IMR-90 (cell line): Measurements from ENCODE around the gene ERCC6. TPM values are rescaled to one million over a fixed set of nuclear protein-coding genes. Genes with fewer than 3 reads are reported as not detected.

Experiments used
- ATAC-seq: fragments of 200-7000 bp; cut with Tn5 transposase; 2 replicates; pipeline ENCODE4 v1.9.1; 2020; ENCODE audit warnings: low read depth, mild to moderate bottlenecking, moderate library complexity
- BruUV-seq: library from RNA; stranded (reverse); fragments of 400-500 nt; replicated peaks from 2 replicates; lab custom pipeline; 2021; lab: Mats Ljungman, UMichigan
- CTCF ChIA-PET: fragments of 300-600 bp; formaldehyde crosslinking; extraction: SDS; loops from one replicate; lab custom pipeline; 2021; ENCODE audit warnings: antibody characterized with exemption; lab: Yijun Ruan, JAX
- POLR2A ChIA-PET: fragments of 300-600 bp; sonication (Branson Sonifier 250); formaldehyde crosslinking; loops from one replicate; lab custom pipeline; 2022; ENCODE audit warnings: antibody characterized with exemption; ENCODE audit not compliant: unreplicated experiment; lab: Charles Lee
- DNase-seq: peaks from one replicate; pipeline ENCODE4 v3.0.0; 2013
- H2AFZ ChIP-seq: replicated peaks from 2 replicates; pipeline ENCODE3; 2013; ENCODE audit warnings: low read length, mild to moderate bottlenecking; ENCODE audit not compliant: poor library complexity
- H2AK5ac ChIP-seq: 2 replicates; pipeline ENCODE4 v1.6.1; 2013; ENCODE audit warnings: low read depth, low read length, inconsistent platforms
- H2AK9ac ChIP-seq: replicated peaks from 2 replicates; pipeline ENCODE3; 2013; ENCODE audit warnings: mild to moderate bottlenecking, low read depth, low read length, moderate library complexity; ENCODE audit not compliant: poor library complexity
- H2BK120ac ChIP-seq: 2 replicates; pipeline ENCODE4 v1.6.1; 2013; ENCODE audit warnings: low read depth, low read length, inconsistent platforms
- H2BK15ac ChIP-seq: 3 replicates; pipeline ENCODE4 v1.6.1; 2013; ENCODE audit warnings: low read depth, low read length, inconsistent platforms
- H2BK20ac ChIP-seq: 2 replicates; pipeline ENCODE4 v1.6.1; 2013; ENCODE audit warnings: low read depth, mild to moderate bottlenecking, inconsistent platforms, low read length, moderate library complexity
- H2BK5ac ChIP-seq: 2 replicates; pipeline ENCODE4 v1.6.1; 2013; ENCODE audit warnings: mild to moderate bottlenecking, low read depth, low read length, inconsistent platforms; ENCODE audit not compliant: poor library complexity, severe bottlenecking
- H3K14ac ChIP-seq: replicated peaks from 2 replicates; pipeline ENCODE4 v1.6.1; 2013; ENCODE audit warnings: low read depth, low read length, inconsistent platforms
- H3K18ac ChIP-seq: 2 replicates; pipeline ENCODE4 v1.6.1; 2013; ENCODE audit warnings: low read depth, low read length, control low read depth
- H3K23ac ChIP-seq: 2 replicates; pipeline ENCODE4 v1.6.1; 2013; ENCODE audit warnings: low read depth, low read length, inconsistent platforms
- H3K27ac ChIP-seq: 2 replicates; pipeline ENCODE4 v1.5.1; 2013; ENCODE audit warnings: mild to moderate bottlenecking, control low read depth, low read length; ENCODE audit not compliant: insufficient read depth
- H3K27me3 ChIP-seq: 2 replicates; pipeline ENCODE4 v1.6.1; 2013; ENCODE audit warnings: low read length; ENCODE audit not compliant: control insufficient read depth, insufficient read depth
- H3K36me3 ChIP-seq: 2 replicates; pipeline ENCODE4 v1.6.1; 2013; ENCODE audit warnings: low read length, mixed read lengths; ENCODE audit not compliant: control insufficient read depth, insufficient read depth
- H3K4ac ChIP-seq: 2 replicates; pipeline ENCODE4 v1.6.1; 2013; ENCODE audit warnings: low read depth, low read length, inconsistent platforms
- H3K4me1 ChIP-seq: 2 replicates; pipeline ENCODE4 v1.6.1; 2013; ENCODE audit warnings: low read length, mixed read lengths; ENCODE audit not compliant: control insufficient read depth, insufficient read depth
- H3K4me2 ChIP-seq: 2 replicates; pipeline ENCODE4 v1.6.1; 2013; ENCODE audit warnings: low read depth, mild to moderate bottlenecking, control low read depth, low read length, moderate library complexity
- H3K4me3 ChIP-seq: 2 replicates; pipeline ENCODE4 v1.5.1; 2013; ENCODE audit warnings: low read depth, mild to moderate bottlenecking, control low read depth, low read length, moderate library complexity; ENCODE audit not compliant: insufficient read depth
- H3K56ac ChIP-seq: 2 replicates; pipeline ENCODE4 v1.6.1; 2013; ENCODE audit warnings: low read length, inconsistent platforms; ENCODE audit not compliant: insufficient read depth; ENCODE audit errors: extremely low read depth
- H3K79me1 ChIP-seq, 2 experiments: 2 replicates each; pipeline ENCODE4 v1.6.1; 2013; ENCODE audit warnings: low read length in 2 of 2, inconsistent platforms in 1 of 2, low read depth in 1 of 2
- H3K9ac ChIP-seq: 2 replicates; pipeline ENCODE4 v1.6.1; 2013; ENCODE audit warnings: low read depth, low read length, control low read depth
- H3K9me1 ChIP-seq: 2 replicates; pipeline ENCODE4 v1.6.1; 2013; ENCODE audit warnings: low read length, inconsistent platforms; ENCODE audit not compliant: insufficient read depth
- H3K9me3 ChIP-seq: 2 replicates; pipeline ENCODE4 v1.6.1; 2013; ENCODE audit warnings: low read length; ENCODE audit not compliant: control insufficient read depth, insufficient read depth
- H4K20me1 ChIP-seq: 2 replicates; pipeline ENCODE4 v1.6.1; 2013; ENCODE audit warnings: low read length, inconsistent platforms; ENCODE audit not compliant: insufficient read depth
- H4K5ac ChIP-seq: 2 replicates; pipeline ENCODE4 v1.6.1; 2013; ENCODE audit warnings: mild to moderate bottlenecking, low read depth, low read length, control low read depth
- H4K8ac ChIP-seq, 2 experiments: 2 replicates each; pipeline ENCODE4 v1.6.1; 2013; ENCODE audit warnings: low read depth in 2 of 2, low read length in 2 of 2, control low read depth in 1 of 2, inconsistent platforms in 1 of 2
- H4K91ac ChIP-seq: 2 replicates; pipeline ENCODE4 v1.6.1; 2013; ENCODE audit warnings: low read depth, low read length, inconsistent platforms; ENCODE audit not compliant: insufficient read depth
- BHLHE40 ChIP-seq: fragments of 150-350 bp; IDR thresholded peaks from 2 replicates; pipeline ENCODE4 v1.6.1; 2016; ENCODE audit warnings: mild to moderate bottlenecking, low read depth, low read length
- CEBPB ChIP-seq: IDR thresholded peaks from 2 replicates; pipeline ENCODE4 v1.6.1; 2012; ENCODE audit warnings: low read depth, low read length, improper control_type of control experiment
- CHD1 ChIP-seq: IDR thresholded peaks from 2 replicates; pipeline ENCODE4 v1.6.1; 2012; ENCODE audit warnings: low read depth, low read length, improper control_type of control experiment
- CTCF ChIP-seq: conservative IDR thresholded peaks from 2 replicates; pipeline ENCODE4 v1.5.1; 2012; ENCODE audit warnings: mild to moderate bottlenecking, low read depth, low read length, improper control_type of control experiment
- ELK1 ChIP-seq: fragments of 150-350 bp; IDR thresholded peaks from 2 replicates; pipeline ENCODE4 v1.6.1; 2016; ENCODE audit warnings: low read depth, mild to moderate bottlenecking, low read length, moderate library complexity, borderline replicate concordance
- FOS ChIP-seq: fragments of 150-350 bp; IDR thresholded peaks from 2 replicates; pipeline ENCODE4 v1.6.1; 2016; ENCODE audit warnings: low read depth, low read length
- MAFK ChIP-seq: IDR thresholded peaks from 2 replicates; pipeline ENCODE4 v1.6.1; 2012; ENCODE audit warnings: low read depth, low read length, improper control_type of control experiment
- MAZ ChIP-seq: IDR thresholded peaks from 2 replicates; pipeline ENCODE4 v1.6.1; 2012; ENCODE audit warnings: low read depth, mild to moderate bottlenecking, low read length, improper control_type of control experiment, moderate library complexity, borderline replicate concordance
- MXI1 ChIP-seq: IDR thresholded peaks from 2 replicates; pipeline ENCODE4 v1.6.1; 2012; ENCODE audit warnings: low read depth, mild to moderate bottlenecking, low read length, moderate library complexity, borderline replicate concordance
- NFE2L2 ChIP-seq: fragments of 150-350 bp; IDR thresholded peaks from 2 replicates; pipeline ENCODE4 v1.6.1; 2016; ENCODE audit warnings: low read depth, mild to moderate bottlenecking, low read length
- POLR2A ChIP-seq: IDR thresholded peaks from 2 replicates; pipeline ENCODE4 v1.6.1; 2012; ENCODE audit warnings: mild to moderate bottlenecking, low read depth, low read length
- RAD21 ChIP-seq: IDR thresholded peaks from 2 replicates; pipeline ENCODE4 v1.6.1; 2012; ENCODE audit warnings: low read length, improper control_type of control experiment
- SMC3 ChIP-seq: fragments of 150-350 bp; IDR thresholded peaks from 2 replicates; pipeline ENCODE4 v1.6.1; 2016; ENCODE audit warnings: low read depth, mild to moderate bottlenecking, antibody characterized with exemption, low read length, moderate library complexity
- WGBS, 2 experiments: methylation state at CpG; one replicate each; pipeline versions ENCODE4 v1.1.5 to v1.1.7; 2013; ENCODE audit warnings: missing lambda C conversion rate in 2 of 2; ENCODE audit not compliant: insufficient read length in 1 of 2; ENCODE audit errors: extremely low coverage in 2 of 2; 5-methylcytosine and 5-hydroxymethylcytosine counted together
- dilution Hi-C: fragments of 300-500 bp; cut with HindIII; formaldehyde crosslinking; loops from one replicate; pipeline ENCODE4 v1.14.3; 2018; ENCODE audit warnings: low sequenced_read_pairs; ENCODE audit not compliant: unreplicated experiment
- in situ Hi-C: fragments of 300-500 bp; cut with MboI; formaldehyde crosslinking; loops from 3 replicates; pipeline ENCODE4 v1.14.3; 2019; ENCODE audit warnings: low sequenced_read_pairs, inconsistent platforms, mixed read lengths
- intact Hi-C: fragments of 100-400 bp; cut with micrococcal nuclease; formaldehyde crosslinking; loops from 2 replicates; pipeline ENCODE4 v1.10.0; 2022
- polyA plus RNA-seq, 3 experiments: library from polyadenylated mRNA; depleted of rRNA; stranded (reverse); fragments of >200 nt; gene quantifications; 2 replicates each; pipeline ENCODE4 v1.2.3, GENCODE V29; 2012; ENCODE audit warnings: low replicate concordance in 1 of 3
- total RNA-seq: library from RNA; depleted of rRNA; stranded (reverse); fragments of >200 nt; gene quantifications from 2 replicates; pipeline ENCODE4 v1.2.3, GENCODE V29; 2012

The ERCC6 gene
- total and polyA plus RNA-seq, 2 of the 4 experiments (the other 2 are of a cell fraction) = 7.3 to 14.9 TPM

- intact Hi-C loops = no loop called here
- no peak overlapping the region for H4K91ac ChIP-seq
- TF ChIP-seq NFE2L2 = no peak
- no peak for TF ChIP-seq CEBPB
- no peak for TF ChIP-seq CHD1
- TF ChIP-seq RAD21 = no peak
- TF ChIP-seq SMC3 = no peak
- no peak for TF ChIP-seq ELK1
- no peak for TF ChIP-seq CTCF
- TF ChIP-seq FOS = no peak
- no peak for TF ChIP-seq MAFK
- no peak for TF ChIP-seq MAZ
- TF ChIP-seq MXI1 = no peak
- TF ChIP-seq POLR2A = no peak
- no peak for TF ChIP-seq BHLHE40
- H3K36me3 ChIP-seq = 0 out of 2 replicates have a peak, but pooled peaks cover 1% of the 10 kb centered on the region
- POLR2A ChIA-PET = no interaction called here
- dilution Hi-C loops = no loop called here
- no peaks in the 10 kb centered on the region for H3K9me3 ChIP-seq
- no peaks in the 10 kb centered on the region for H3K27me3 ChIP-seq
- H2AFZ ChIP-seq = no peak overlapping the region
- in situ Hi-C loops = loop anchor here (25.0 kb wide), 1 partner anchor 946 kb away; no protein-coding TSS in a partner anchor
- H3K4ac ChIP-seq = no peak overlapping the region
- no CpG with 5 or more reads among the region's 4 CpGs for WGBS, 2 experiments
- H4K20me1 ChIP-seq = peaks cover 3% of the 10 kb centered on the region; the same call in 1 of the 2 replicates
- DNase-seq (no peak), ATAC-seq (no peak)
- H4K8ac ChIP-seq = no peak overlapping the region
- H3K27ac ChIP-seq = no peak overlapping the region
- no peak overlapping the region for H2AK9ac ChIP-seq
- CTCF ChIA-PET = interaction anchor here (1.7 to 5.3 kb wide), 2 partner anchors 100 to 852 kb away, joined by 6 to 30 read pairs; no protein-coding TSS in a partner anchor
- no peak overlapping the region for H3K4me3 ChIP-seq
- no peak overlapping the region for H3K23ac ChIP-seq
- H3K4me1 ChIP-seq = peaks cover 2% of the 10 kb centered on the region; the same call in 1 of the 2 replicates
- no peak overlapping the region for H2BK5ac ChIP-seq
- no peaks in the 10 kb centered on the region for H3K9me1 ChIP-seq
- H4K5ac ChIP-seq = no peak overlapping the region
- BruUV-seq = no TSS peak
- H3K9ac ChIP-seq = no peak overlapping the region
- H3K56ac ChIP-seq = no peak overlapping the region
- H2AK5ac ChIP-seq = no peak overlapping the region
- H2BK20ac ChIP-seq = no peak overlapping the region
- no peaks in the 10 kb centered on the region; a peak in 1 of 4 replicates for H3K79me1 ChIP-seq
- no peak overlapping the region for H2BK15ac ChIP-seq
- H2BK120ac ChIP-seq = no peak overlapping the region
- no peak overlapping the region for H3K14ac ChIP-seq
- no peak overlapping the region for H3K18ac ChIP-seq
- no peak overlapping the region for H3K4me2 ChIP-seq
Observed at GRCh38 chr10:49508249-49508648, 30.7 kb downstream of the ERCC6 start.
